HG03066 (cell line): Measurements from ENCODE around the gene MPC2.
"Not testable (repeated sequence)": the region's sequence is repeated elsewhere in the genome, so short reads cannot be mapped to it uniquely, and the experiment has no call there.

Experiments
- ATAC-seq: cut with Tn5 transposase; IDR thresholded peaks from one replicate; pipeline ENCODE4 v1.9.1; 2021; ENCODE audit warnings: low read depth; ENCODE audit not compliant: unreplicated experiment

The MPC2 gene

DNA sequence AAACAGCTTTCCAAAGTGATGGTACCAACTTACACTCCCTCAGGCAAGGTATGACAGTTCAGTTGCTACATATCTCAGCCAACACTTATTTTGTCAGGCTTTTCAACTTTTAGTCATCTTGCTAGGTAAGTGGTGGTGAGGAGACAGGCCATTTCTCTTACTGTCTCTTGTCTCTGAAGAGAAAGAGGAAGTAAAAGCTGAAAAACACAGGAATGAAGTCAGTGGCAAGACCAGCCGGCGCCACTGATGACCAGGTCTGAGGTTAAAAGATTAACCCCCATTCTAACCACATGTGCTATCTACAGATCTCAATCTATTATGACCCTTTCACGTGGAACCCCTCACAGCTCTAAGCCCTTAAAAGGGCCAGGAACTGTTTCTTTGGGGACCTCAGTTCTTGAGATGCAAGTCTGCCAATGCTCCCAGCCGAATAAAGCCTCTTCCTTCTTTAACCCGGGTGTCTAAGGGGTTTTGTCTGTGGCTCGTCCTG, 27.1 kb downstream of the MPC2 start:
- ATAC-seq, result no peak

DNA sequence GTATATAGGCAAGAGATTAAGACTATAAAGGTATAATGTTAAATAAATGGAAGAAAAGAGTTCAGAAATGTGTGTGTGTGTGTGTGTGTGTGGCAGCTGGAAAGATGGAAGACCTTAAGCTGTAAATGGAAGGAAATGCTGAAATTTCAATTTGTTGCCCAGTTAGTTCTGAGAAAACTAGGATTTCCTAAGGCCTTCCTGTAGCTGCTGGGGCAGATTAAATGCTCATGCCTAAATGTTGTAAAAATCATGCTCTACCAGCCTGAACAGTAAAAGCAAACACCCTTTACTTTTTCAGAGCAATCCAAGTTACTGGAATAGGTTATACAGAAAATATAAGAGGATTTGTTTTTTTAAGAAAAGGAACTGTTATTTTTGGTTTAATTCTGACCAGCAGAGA, 31.2 kb downstream of the MPC2 start:
- no peak for ATAC-seq

DNA sequence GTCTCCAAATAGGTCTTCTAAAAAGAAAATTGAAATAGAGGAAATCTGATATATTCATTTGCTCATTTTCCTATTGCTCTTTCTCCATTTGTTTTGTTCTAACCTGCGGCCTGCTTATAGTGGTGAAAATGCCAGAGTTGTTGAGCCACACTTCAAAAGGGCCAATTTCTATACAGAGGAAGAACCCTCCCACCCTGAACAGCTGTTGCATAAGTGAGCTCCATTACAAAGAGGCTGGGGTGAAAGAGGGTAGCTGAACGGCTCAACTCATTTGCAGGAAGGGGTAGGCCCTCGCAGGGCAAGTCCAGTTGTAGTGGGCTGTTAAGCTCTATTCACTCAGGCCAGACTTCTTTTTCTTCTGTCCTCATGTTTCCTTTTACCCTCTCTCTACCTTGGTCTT, 31.7 kb downstream of the MPC2 start:
- ATAC-seq, result no peak

DNA sequence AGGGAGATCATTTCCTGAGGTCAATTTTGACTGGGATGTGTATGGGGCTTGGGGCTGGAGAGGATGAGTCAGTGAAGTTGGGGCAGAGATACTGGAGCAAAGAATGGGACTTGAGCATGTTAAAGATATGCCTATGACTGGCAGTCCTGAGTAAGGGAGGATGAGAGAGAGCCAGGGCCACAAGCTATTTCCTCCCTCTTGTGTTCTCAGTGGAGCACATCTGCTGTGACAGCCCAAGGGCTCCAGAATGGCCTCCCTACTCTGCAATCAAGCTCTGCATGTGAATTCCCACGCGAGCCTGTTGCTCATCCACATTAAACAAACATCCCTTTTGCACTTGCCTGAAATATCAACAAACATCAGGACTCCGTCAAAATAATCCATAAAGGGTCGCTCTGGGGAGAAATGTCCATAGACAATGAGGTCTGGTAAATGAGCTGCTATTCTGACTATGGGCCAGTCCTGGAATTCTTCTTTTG, 32.2 kb downstream of the MPC2 start:
- ATAC-seq, result no peak

DNA sequence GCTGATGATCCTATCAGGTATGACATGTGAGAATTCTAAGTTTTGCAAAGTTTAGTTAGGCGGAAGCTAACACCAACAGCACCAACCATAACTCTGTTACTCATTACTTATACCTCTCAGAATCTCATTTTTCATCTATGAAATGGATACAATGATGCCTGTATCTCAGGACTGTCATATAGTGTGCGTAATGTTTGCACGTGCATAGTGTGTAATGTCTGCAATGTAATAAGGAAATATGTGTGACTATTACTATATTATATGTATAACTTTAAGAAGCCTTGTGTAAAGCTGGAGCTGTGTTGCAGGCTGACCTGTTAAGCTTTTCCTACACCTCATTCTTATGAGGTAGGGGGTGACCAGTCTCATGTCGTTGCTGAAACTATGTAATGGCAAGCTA, 36.0 kb downstream of the MPC2 start:
- ATAC-seq, result no peak

DNA sequence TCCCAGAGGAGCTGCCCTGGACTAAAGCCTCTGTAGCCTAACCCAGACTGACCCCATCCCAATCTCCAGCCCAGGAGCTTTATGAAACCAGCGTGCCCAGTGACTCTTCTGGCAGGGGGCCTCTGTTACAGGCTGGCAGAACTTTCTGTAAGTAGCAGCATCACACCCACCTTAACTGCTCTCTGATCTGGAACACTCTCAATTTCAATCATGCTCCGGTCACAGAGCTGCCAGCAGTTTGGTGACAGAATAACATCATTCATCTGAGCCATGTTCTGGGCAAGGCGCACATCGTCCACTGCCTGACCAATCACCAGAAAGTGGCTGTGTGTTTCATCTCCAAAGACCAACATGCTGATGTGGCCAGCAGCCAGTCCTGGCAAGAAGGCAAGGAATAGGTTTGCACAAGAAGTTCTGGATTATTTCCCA, 37.6 kb downstream of the MPC2 start:
- ATAC-seq, result no peak

- no peak for ATAC-seq
Observed at GRCh38 chr1:167898578-167899222, 38.2 kb downstream of the MPC2 start.

DNA sequence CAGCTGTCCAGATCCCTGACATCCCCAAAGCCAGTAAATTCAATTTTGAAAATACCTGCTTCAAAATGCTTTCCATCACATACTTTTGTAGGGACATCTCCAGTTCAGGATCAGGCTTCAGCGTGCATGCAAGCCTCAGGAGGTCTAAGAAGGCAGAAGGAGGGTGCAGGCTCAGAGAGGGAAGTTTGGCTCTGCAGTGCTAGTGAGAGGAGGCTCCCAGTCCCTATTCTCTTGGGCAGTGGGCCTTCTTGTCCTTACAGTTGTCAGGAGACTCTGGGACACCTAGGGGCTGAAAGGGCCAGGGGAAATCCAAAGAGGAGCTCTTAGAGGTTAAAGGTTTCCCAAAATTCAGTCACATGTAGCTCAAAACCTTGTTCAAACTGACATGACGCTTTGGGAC, 43.1 kb downstream of the MPC2 start:
- no peak for ATAC-seq

DNA sequence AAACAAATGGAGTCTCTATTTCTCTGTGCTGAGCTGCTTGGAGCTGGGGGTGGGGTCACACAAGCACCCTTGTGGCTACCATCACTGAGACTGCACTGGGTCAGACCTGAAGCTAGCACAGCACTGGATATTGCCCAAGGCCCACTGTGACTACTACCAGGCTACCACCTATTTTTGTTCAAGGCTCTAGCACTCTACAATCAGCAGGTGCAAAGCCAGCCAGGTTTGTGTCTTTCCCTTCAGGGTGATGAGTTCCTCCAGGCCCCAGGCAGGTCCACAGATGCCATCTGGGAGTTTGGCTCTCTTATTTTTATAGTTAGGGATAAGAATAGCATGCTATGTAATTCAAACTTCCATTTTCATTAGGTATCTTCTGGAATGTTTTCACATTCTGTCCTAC, 46.5 kb downstream of the MPC2 start:
- no peak for ATAC-seq

DNA sequence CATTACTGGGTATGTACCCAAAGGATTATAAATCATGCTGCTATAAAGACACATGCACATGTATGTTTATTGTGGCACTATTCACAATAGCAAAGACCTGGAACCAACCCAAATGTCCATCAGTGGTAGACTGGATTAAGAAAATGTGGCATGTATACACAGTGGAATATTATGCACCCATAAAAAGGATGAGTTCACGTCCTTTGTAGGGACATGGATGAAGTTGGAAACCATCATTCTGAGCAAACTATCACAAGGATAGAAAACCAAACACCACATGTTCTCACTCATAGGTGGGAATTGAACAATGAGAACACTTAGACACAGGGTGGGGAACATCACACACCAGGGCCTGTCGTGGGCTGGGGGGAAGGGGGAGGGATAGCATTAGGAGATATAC, 49.7 kb downstream of the MPC2 start:
- not testable (repeated sequence) for ATAC-seq

DNA sequence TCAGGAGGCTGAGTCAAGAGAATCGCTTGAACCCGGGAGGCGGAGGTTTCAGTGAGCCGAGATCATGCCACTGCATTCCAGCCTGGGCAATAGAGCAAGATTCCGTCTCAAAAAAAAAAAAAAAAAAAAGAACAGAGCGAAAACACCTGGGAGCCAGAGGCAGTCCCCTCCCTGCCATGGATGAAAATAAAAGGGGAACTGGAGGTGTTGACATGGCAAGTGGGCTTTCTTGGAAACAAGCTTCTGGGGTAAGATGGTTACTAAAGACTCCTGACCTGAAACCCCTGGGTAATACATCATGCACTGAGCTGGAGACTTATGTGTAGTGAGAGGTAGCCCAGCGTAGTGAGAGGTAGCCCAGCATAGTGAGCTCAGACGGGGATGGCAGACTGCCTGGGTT, 54.5 kb downstream of the MPC2 start:
- ATAC-seq, result no peak

GRCh38 chr1:167881786-167882185, 55.1 kb downstream of the MPC2 start:
- ATAC-seq, result no peak

- no peak for ATAC-seq
Observed at GRCh38 chr1:167881069-167881468, 55.8 kb downstream of the MPC2 start.

GRCh38 chr1:167880580-167881021, 56.3 kb downstream of the MPC2 start:
- no peak for ATAC-seq

- no peak for ATAC-seq
Observed at GRCh38 chr1:167879508-167879907, 57.4 kb downstream of the MPC2 start.

DNA sequence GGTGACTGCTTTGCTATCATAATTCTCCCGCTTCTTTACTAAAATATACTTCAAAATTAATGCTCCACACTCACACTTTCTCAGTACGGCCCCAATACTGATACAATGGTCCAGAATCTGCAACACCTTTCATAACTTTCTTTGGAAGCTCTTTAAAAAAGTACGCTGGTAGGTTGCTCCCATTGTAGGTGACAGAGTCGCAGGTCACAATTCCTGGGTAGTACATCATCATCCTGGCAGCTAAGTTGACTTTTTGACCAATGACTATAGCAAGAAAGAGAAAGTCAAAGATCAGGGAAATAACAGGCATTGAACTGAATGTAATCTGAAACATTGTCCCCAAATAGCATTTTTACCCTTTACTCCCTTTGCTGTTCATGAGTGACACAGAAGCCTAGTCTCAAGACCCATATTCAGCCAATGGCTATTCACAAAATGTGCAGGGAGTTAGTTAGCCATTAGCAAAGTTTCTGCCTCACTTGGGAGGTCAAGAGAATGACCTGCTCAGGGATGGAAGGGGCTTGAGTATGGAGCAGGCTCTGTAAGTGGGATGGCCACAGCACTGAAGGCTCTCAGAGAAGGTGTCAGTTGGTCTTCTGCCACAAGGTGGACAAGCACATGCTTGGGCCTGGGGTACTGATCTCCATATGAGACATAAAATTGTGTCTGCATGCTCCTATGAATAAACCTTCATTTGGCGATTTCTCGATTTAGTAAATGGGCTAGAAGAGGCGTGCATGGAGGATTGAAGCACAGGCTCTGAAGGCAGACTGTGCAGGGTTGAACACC, 58.3 kb downstream of the MPC2 start:
- no peak for ATAC-seq

- ATAC-seq, result no peak
Observed at GRCh38 chr1:167876597-167877175, 60.2 kb downstream of the MPC2 start.

- no peak for ATAC-seq
Observed at GRCh38 chr1:167871331-167871730, 65.5 kb downstream of the MPC2 start.

DNA sequence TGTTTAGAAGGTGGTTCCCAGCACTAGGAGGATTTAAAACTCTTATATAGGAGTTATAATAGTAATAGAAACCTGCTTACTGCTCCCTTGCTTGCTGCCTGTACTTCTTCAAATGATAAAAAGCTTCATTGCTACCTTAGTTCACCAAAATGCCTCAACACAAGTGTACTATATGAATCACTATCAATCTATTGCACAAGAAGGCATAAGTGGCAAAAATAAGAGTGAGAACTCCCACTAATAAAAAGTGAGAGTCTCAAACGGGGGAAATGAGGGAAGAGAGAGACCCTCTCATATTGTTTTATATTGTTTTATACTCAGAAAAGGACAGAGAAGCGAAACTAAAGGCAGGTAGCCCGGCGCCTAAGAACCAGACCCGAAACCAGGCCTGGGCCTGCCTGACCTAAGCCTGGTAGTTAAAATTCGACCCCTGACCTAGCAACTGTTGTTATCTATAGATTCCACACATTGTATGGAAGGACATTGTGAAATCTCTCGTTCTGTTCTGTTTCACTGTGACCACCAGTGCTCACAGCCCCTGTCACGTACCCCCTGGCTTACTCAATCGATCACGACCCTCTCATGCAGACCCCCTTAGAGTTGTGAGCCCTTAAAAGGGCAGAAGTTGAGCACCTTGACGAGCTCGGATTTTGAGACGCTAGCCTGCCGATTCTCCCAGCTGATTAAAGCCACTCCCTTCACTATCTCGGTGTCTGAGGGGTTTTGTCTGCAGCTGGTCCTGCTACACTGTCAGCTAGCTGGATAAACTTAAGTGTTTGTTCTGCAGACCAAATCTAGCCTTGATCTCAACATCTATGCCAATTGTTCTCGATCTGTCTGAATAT, 67.5 kb downstream of the MPC2 start:
- not testable (repeated sequence) for ATAC-seq

DNA sequence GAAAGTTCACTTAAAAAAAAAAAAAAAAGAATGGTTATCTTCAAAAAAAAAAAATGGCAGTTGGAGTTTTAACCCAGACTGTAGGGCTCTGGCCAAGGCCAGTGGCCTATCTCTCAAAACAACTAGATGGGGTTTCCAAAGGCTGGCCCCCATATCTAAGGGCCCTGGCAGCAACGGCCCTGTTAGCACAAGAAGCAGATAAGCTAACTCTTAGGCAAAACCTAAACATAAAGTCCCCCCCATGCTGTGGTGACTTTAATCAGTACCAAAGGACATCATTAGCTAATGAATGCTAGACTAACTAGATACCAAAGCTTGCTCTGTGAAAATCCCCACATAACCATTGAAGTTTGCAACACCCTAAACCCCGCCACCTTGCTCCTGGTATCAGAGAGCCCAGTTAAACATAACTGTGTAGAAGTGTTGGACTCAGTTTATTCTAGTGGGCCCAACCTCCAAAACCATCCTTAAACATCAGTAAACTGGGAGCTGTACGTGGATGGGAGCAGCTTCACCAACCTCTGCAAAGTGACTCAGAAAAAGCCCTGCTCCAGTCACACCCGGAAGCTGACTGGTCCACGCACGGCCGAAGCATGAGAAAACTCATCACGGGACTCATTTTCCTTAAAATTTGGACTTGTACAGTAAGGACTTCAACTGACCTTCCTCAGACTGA, 70.0 kb downstream of the MPC2 start:
- ATAC-seq, result not testable (repeated sequence)
